ENCODE measurements around the gene KPNA3.
A peak's percentile ranks its signal among the peaks of the same experiment; 100 is the strongest.
"Not testable (repeated sequence)": the region's sequence is repeated elsewhere in the genome, so short reads cannot be mapped to it uniquely, and the experiment has no call there.

KPNA3 gene, protein sequence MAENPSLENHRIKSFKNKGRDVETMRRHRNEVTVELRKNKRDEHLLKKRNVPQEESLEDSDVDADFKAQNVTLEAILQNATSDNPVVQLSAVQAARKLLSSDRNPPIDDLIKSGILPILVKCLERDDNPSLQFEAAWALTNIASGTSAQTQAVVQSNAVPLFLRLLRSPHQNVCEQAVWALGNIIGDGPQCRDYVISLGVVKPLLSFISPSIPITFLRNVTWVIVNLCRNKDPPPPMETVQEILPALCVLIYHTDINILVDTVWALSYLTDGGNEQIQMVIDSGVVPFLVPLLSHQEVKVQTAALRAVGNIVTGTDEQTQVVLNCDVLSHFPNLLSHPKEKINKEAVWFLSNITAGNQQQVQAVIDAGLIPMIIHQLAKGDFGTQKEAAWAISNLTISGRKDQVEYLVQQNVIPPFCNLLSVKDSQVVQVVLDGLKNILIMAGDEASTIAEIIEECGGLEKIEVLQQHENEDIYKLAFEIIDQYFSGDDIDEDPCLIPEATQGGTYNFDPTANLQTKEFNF

DNA sequence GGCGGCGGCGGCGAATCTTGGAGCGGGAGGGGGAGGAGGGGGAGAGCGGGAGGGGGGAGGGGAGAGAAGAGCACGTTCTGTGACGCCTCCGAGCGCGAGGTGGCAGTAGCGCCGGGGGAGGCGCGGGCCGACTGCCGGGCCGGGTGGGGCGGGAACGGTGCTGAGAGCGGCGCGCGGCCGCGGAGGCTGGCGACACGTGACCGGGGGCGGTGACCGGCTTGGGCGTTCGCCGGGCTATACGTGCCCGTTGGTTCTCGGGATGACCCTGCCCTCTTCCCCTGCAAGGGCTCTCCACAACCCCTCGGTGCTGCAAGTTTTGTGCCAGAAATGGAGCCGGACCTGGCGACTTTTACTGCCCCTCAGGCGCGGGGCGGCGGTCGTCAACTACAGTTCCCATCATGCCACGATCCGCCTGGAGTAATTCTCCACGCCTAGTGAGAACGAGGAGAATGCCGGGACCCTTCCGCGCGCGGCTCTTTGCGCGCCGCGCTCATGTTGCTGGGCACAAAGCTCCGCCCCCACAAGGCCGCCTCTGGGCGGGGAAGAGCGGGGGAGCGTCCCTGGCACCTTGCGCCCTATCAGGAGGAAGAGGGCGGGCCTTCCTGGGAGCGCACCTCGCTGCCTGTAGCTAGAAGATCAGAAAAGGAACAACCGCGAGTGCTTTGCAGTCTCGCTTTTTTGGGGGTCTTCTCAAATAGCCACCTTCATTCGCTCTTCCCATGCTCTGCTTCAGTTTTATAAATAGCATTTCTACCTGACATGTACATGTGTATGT is at the start of gene KPNA3:
KPNA3 (minus strand) TSS at position 133 of the 775 bp plus-strand sequence. CDS start 176 bp downstream, outside the sequence.
- peak; percentile 76 to 99 (median 95) for DNase-seq

DNA sequence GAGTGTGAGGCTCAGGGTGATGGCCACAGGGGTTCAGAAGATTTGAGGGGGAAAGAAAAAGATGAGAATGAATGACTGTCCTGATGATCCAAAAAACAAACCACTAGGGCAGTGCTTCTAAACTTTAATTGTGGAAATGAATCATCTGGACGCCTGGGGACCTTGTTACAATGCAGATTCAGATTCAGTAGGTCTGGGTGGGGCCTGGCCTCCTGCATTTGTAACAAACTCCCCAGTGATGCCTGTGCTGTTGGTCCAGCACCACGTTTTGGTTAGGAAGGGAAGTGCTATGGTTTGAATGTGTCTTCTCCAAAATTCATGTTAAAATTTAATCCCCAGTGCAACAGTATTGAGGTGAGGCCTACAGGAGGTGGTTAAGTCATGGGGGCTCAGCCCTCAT is 49.5 kb upstream of the KPNA3 start:
- no peak for DNase-seq

DNA sequence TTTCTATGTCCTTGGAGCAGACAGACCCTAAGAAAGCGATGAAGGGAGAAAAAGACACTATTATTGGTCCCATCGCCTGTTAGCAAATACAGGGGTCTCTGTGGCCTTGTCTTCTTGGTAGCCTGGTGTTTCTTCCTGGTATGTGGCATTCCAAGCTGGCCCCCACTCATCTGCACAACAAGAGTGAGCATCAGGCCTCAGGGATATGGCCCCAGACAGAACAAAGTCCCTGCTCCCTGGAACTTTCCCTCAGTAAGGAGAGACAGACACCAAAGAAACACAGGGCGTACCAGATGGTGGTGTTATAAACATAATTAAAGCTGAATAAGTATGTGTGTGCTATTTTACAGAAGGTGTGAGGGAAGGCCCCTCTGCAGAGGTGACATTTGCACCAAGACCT is 48.2 kb upstream of the KPNA3 start:
- no peak for DNase-seq

DNA sequence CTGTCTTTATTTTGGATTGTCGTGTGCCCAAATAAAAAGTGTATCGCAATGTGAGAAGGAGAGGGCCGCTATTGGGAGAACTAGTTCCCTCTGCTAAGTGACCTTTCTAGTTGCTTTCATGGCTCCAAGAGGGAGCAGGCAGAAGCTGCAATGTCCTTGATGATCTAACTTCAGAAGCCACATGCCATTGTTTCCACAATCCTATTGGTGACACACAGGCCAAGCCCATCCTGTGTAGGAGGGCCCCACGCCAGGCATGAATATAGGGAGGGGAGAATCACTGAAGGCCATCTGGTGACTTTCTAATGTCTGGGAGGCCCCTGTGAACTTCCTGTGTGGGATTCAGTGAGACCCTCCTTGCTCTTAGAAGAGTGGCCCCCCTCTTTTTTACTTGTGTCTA is 47.8 kb upstream of the KPNA3 start:
- no peak for DNase-seq

DNA sequence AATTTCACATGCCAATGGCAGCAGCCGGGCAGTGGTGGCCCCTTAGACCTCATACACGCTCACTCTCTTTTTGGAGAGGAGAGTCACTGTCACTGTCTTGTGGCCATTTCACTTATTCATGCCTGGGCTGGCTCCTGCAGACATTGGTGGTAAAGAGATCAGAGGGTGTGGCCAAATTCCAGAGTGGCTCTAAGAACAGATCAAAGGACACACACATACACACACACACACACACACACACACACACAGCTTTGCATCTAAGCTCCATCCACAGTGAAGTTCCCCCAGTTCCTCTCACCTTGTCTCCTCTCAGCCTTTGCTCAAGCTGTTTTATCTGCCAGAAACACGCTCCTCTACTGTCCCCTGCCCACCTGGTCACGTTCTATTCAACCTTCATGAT is 46.5 kb upstream of the KPNA3 start:
- no peak for DNase-seq

DNA sequence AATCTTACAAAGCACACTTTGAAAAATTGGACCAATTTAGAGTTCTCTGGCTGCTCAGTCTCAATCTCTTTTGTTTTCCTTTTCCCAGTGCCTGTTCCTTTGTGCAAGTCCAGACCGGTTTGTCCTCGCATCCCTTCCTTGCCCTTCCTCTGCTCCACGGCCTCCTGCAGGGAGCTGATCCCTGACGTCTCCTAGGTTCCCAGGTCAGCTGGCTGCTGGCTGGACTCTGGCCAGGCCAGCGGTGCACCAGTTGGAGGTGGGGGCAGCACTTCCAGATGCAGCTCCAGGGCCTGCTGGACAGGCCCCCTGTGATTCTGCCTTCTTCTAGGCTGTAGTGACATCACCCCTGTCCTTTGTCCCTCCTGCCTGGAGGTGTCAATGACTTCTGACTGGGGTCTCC is 44.0 kb upstream of the KPNA3 start:
- DNase-seq = peak in 3 of 51 donors; percentile 0 to 3 (median 2)

DNA sequence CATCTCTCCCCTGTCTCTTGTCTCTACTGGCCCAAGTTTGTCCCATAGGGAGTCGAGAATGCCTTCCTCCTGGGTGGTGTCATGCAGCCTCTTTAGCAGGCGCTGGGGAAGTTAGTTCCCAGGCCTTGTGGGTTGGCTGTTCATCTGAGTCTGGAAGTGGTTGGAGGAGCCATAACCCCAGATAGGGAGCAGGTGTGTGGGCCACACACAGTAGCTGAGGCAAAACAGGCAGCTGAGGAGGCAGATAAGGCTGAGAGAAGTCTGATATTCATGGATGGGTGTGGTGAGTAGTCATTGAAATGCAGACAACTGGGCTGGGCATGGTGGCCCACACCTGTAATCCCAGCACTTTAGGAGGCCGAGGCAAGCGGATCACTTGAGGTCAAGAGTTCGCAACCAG is 40.9 kb upstream of the KPNA3 start:
- DNase-seq = no peak

DNA sequence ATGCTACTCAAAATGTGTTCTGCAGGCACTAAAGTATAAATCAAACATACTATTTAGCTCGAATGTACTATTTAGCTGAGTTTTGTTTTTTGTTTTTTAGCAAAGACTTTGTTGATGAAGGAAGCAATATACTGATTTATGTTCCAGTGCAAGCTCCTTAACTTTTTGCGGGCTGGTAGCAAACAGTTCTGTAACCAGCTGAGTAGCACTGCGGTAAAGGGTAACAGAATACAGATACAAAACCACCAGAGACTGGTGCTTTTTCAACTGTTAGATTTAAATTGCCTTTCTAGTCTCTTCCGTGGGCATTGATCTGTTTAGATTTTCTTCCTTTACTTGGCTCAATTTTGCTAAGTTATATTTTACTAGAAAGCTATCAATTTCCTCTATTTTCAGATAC is 39.0 kb upstream of the KPNA3 start:
- no peak for DNase-seq

DNA sequence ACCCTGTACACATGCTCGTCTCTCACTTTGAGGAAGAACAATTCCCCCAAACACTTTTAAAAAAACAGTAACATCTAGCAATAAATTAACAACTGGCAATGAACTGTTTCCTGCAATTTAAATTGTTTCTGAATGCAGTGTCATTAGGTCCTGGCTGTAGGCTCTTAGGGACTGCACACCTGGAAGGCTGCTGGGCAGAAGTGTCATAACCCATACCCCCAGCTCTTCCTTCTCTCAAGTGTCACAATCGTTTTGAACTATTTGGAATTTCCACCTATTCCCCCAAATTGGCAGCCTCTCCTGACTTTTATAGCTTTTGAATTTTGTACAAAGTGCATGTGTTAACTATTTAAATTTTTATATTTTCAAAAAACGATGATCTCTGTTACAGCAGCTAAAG is 38.2 kb upstream of the KPNA3 start:
- no peak for DNase-seq

DNA sequence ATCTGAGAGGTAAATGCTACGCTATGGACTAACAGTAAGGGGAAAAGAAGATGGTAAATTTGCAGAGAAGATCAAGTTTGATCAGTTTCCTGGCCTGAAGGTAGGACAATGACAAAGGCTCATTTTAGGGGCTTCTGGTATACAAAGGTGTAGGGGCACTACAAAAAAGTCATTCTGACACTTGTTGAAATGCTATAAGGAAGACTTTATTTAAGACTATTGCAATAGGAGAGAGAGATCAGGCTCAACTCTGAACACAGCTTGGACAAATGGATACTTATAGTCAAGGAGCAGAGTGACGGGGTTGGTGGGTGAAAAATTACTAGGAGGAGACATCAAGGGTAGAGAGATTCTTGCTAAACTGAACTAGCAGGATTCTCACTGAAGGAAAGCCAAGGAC is 37.2 kb upstream of the KPNA3 start:
- DNase-seq = no peak

DNA sequence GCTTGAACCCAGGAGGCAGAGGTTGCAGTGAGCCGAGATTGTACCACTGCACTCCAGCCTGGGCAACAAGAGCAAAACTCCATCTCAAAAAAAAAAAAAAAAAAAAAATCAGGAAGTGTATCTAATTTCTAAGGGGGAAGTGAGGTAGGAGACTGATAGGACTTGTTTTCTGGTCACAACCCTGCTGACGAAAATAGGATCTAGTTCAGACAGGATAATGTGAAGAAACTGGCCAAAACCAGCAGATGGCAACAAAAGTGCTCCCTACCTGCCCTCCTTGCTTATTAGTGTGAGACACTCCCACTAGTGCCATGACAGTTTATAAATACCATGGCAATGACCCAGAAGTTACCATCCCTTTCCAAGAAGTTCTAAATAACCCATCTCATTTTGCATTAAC is 36.0 kb upstream of the KPNA3 start:
- DNase-seq = no peak

DNA sequence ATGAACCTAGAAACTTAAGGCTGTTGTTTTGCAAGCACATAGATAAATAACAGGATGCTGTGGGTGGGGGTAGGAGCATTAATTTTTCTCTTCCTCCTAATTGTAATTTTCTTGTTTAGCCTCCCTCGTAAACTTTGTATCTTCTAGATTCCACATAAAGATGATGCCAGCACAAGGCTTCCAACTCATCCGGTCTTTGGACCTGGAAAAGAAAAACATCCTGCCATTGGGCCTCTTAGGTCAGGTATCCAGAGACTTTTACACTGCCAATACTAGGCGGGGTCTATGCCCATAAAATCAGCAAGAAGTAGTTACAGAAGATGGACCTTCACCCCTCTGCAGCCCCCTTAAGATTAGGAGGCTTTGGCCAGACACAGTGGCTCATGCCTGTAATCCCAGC is 35.4 kb upstream of the KPNA3 start:
- DNase-seq = no peak

DNA sequence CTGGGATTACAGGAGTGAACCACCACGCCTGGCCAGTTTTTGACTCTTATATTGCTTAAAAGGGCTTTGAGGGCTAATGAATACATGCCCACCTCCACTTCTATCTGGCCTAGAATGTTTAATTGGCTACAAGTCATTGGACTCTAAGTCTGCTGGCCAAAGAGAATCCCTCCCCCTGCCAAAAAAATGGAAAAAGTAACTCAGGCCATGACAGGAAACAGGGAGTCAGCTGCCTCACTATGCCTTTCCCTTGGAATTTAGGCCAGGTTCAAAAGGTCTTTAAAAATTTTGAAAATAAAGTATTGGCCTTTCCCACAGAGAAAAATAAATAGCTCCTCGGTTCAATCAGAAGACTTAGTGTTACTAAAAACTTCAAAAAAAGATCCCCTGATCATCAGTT is 34.9 kb upstream of the KPNA3 start:
- no peak for DNase-seq

DNA sequence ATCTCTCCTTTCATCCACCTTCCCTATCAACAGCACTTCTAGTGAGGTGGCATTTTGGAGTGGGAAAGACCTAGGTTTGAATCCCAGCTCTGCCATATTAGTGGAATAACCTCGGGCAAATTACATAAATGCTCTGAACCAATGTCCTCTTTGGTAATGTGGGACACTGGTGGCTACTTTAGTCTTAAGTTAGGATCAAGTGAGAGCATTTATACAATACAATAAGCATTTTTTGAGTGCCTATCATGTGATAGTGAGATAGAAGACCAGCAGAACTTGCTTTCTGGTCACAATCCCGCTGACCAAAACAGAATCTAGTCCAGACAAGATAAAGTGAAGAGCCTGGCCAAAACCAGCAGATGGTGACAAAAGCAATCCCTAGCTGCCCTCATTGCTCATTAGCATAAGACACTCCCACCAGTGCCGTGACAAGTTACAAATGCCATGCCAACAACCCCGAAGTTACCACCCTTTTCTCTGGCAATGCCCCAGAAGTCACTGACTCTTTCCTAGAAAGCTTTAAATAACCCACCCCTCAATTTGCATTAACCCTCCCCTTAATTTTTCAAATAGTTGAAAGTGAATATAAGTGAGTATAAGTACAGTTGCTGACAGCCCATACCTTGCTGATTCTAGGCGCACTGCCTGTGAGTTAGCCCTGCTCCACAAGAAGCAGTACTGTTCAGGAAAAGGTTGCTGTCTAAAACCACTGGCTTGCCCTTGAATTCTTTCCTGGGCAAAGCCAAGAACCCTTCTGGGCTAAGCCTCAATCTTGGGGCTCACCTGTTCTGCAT is 28.9 kb upstream of the KPNA3 start:
- no peak for DNase-seq

DNA sequence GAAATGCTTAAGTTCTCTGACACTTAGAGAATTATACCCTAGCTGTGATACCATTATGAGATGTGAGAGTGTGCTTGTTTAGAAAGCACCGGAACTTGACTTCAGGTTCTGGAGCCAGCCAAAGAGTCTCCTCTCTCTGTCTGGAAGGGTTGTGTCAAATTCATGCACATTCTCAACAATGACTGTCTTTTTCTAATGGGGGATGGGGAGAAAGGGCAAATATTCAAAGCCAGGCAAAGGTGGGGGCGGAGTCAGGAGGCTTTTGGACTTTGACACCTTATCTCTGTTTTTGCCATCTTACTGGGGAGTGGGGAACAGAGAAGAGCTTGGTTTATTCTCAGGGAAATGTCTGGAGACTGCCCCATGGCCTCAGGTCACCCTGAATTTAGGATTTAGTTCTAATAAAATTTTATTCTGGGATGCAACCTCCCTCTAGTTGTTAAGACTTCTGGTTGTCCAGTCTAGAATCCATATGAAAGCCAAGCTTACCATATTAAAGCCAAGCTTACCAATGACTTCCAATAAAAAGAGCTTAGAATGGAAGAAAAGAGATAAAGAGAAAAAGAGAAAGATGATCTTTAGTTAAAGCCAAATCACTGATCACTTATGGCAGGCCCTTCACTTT is 28.2 kb upstream of the KPNA3 start:
- DNase-seq = no peak

DNA sequence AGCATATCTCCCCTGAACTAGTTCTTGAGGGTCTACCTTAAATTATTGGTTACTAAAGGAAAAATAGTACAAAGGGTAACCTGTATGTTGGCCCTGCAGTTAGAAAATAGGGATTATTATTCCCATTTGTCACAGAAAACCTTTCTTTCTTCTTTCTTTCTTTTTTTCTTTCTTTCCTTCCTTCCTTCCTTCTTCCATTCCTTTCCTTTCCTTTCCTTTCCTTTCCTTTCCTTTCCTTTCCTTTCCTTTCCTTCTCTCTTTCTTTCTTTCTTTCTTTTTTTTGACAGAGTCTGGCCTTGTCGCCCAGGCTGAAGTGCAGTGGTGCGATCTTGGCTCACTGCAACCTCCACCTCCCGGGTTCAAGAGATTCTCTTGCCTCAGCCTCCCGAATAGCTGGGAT is 23.6 kb upstream of the KPNA3 start:
- not testable (repeated sequence) for DNase-seq

DNA sequence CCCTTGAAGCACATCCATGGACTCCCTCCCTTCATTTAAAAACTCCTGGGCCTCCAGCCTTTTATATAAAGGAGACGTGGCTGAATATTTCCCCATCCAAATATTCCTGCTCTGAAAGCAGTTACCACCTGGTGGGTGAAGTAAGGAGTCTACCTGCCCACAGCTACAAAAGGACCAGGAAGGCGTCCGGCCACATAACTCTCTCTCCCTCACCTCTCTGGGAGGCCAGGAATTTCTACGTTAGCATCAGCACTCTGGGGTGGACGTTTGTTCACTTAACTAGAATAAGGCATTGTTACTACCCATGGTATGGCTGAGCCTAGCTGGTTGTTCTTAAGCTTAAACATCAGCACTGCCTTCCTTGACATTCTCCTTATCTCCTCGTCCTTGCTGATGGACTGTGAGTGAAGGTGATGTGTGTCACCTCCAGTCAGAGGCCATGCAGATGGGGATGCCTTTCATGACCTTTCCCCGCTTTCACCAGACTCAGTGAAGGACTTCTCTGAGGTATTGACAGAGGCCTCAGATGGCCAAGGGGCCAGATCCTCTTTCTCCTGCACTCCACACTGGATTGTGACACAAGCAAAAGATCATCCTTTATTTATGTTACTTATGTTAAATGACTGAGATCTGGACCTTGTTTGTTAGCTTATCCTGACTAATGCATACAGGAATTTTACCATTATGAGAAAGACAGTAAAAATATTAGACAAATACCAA is 22.2 kb upstream of the KPNA3 start:
- no peak for DNase-seq

DNA sequence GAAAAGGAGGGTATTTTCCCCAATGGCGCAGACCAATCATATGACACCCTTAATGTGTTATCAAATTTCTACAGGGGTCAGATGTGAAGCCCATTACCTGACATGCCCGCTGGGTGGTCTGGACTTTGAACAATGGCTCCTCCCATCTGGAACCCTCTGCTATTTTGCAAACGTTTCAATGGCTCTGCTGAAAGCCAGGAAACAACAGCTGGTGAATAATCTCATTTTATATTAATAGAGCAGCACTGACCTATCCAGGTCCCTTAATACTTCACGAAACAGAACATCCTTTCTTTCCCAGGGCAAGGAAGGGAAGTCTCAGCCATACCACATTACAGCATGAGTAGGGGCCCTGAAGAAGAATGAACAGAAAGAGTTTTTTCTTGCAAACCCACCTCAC is 20.3 kb upstream of the KPNA3 start:
- DNase-seq = no peak

DNA sequence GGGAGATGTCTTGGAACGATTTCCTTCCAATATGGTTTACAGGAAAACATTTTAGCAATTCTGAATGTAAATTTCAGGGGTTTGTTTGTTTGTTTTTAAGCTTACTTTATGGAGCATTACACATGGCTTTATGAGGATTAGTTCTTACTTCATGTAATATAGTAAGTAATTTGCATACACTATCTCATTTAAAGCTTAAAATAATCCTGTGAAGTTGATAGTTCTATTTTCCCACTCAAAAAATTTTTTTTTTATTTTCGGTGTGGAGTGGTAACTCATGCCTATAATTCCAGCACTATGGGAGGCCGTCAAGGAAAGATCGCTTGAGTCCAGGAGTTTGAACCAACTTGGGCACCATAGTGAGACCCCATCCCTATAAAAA is 19.0 kb upstream of the KPNA3 start:
- DNase-seq = no peak

DNA sequence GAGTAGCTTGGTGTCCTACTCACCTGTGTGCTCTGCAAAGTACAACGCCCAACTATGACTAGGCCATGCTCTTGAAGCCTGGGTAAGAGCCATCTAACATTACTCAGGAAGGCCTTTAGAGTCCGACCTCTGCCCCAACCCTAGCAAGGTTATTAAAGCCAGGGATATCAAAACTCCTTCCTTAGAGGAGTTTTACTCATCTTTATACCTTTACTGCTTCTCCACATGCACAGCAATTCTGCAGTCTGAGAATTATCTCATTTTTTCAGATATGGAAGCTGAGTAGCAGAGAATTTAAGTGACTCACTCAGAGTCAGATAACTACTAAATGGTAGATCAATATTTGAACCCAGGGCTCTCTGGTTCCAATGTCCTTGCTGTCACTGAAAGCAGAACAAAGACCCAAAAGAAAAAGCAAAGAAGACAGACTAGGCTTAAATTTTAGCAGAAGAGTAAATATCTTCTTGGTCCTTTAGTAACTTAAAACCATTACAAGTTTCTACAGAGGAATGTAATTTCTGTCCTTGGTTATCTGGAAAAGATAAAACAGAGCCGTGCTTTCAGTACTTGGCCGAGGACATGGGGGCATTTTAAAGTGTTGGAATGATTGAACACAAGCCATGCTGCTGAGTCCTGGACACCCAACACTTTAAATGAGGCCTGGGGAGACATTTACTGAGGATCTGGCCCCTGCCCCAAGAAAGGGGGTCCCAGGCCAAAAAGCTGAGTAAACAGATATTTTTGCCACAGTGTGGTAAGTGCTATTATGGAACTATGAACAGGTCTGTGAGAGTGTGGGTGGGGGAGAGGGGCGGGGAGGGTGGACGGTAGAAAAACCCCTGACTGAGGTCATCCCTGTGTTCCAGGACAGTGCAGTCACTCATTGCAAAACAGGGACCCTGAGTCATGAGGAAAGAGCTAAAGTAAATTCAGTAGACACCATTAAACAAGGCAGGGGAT is 18.4 kb upstream of the KPNA3 start:
- no peak for DNase-seq

Measured in hypothalamus (tissue), 51 donors.